H1 (cell line): ENCODE data around the gene KRTAP10-4. TPM values are rescaled to one million over a fixed set of nuclear protein-coding genes. Genes with fewer than 3 reads are reported as not detected.

ENCODE experiments used
- CTCF ChIA-PET: fragments of 300-600 bp; sonication (Branson Sonifier 250); formaldehyde crosslinking; loops from one replicate; lab custom pipeline; 2021; ENCODE audit not compliant: partially characterized antibody; lab: Charles Lee
- POLR2A ChIA-PET: fragments of 300-600 bp; sonication (Branson Sonifier 250); formaldehyde crosslinking; loops from one replicate; lab custom pipeline; 2021; ENCODE audit warnings: inconsistent platforms; ENCODE audit not compliant: partially characterized antibody; lab: Charles Lee
- DNase-seq, 2 experiments: peaks; one replicate each; pipeline versions ENCODE4 v3.0.0 to v3.0.0-alpha.2; 2010 to 2022; ENCODE audit warnings: low spot score in 2 of 2, low read depth in 1 of 2, mixed read lengths in 1 of 2
- FAIRE-seq: peaks from 2 replicates; lab custom pipeline; 2011; peaks lifted over from hg19 to GRCh38; lab: Jason Lieb, UNC
- H2AFZ ChIP-seq: 2 replicates; pipeline ENCODE4 v1.8.1; 2012; ENCODE audit warnings: low read length, inconsistent platforms
- H2AK5ac ChIP-seq: 2 replicates; pipeline ENCODE4 v1.6.1; 2013; ENCODE audit warnings: low read depth, low read length
- H2BK120ac ChIP-seq: replicated peaks from 2 replicates; pipeline ENCODE3; 2013; ENCODE audit warnings: low read depth, low read length, inconsistent platforms
- H2BK12ac ChIP-seq: 2 replicates; pipeline ENCODE4 v1.6.1; 2013; ENCODE audit warnings: low read depth, low read length
- H2BK15ac ChIP-seq: 2 replicates; pipeline ENCODE4 v1.6.1; 2013; ENCODE audit warnings: low read length
- H2BK20ac ChIP-seq: 2 replicates; pipeline ENCODE4 v1.6.1; 2013; ENCODE audit warnings: low read length
- H2BK5ac ChIP-seq: 2 replicates; pipeline ENCODE4 v1.6.1; 2013; ENCODE audit warnings: low read depth, low read length
- H3K14ac ChIP-seq: 2 replicates; pipeline ENCODE4 v1.6.1; 2013; ENCODE audit warnings: inconsistent platforms; ENCODE audit not compliant: insufficient read length
- H3K18ac ChIP-seq: 2 replicates; pipeline ENCODE4 v1.6.1; 2013; ENCODE audit warnings: low read length; ENCODE audit errors: extremely low read depth
- H3K23ac ChIP-seq: 2 replicates; pipeline ENCODE4 v1.6.1; 2013; ENCODE audit warnings: inconsistent platforms; ENCODE audit not compliant: insufficient read length
- H3K23me2 ChIP-seq: 2 replicates; pipeline ENCODE4 v1.6.1; 2013; ENCODE audit warnings: low read depth, low read length
- H3K27ac ChIP-seq: 2 replicates; pipeline ENCODE4 v1.6.1; 2011; ENCODE audit warnings: low read depth, low read length, inconsistent platforms
- H3K27me3 ChIP-seq, 4 experiments: replicated peaks in 1 of 4; 1 replicate in 1 of 4; 2 replicates in 3 of 4; pipeline versions ENCODE4 v1.6.1 to v1.8.1; 2011 to 2013; ENCODE audit warnings: low read length in 3 of 4, mild to moderate bottlenecking in 3 of 4, inconsistent platforms in 2 of 4, mixed read lengths in 2 of 4, moderate library complexity in 1 of 4; ENCODE audit not compliant: control insufficient read depth in 3 of 4, insufficient read depth in 3 of 4; ENCODE audit errors: extremely low read depth in 1 of 4
- H3K36me3 ChIP-seq, 4 experiments: 2 replicates each; pipeline versions ENCODE4 v1.6.1 to v1.8.1; 2011 to 2013; ENCODE audit warnings: mild to moderate bottlenecking in 4 of 4, low read length in 3 of 4, moderate library complexity in 2 of 4, control low read depth in 1 of 4, inconsistent platforms in 1 of 4; ENCODE audit not compliant: insufficient read depth in 4 of 4, control insufficient read depth in 2 of 4
- H3K4ac ChIP-seq: replicated peaks from 2 replicates; pipeline ENCODE3; 2013; ENCODE audit warnings: low read length, low read depth, mixed read lengths, inconsistent platforms; ENCODE audit not compliant: insufficient read length
- H3K4me1 ChIP-seq, 4 experiments: replicated peaks in 1 of 4; 1 replicate in 1 of 4; 2 replicates in 3 of 4; pipeline versions ENCODE4 v1.6.1 to v1.8.1; 2011 to 2013; ENCODE audit warnings: low read length in 3 of 4, inconsistent platforms in 2 of 4, mixed read lengths in 1 of 4; ENCODE audit not compliant: insufficient read depth in 4 of 4, control insufficient read depth in 3 of 4
- H3K4me2 ChIP-seq, 2 experiments: 2 replicates each; pipeline versions ENCODE4 v1.6.1 to v1.8.1; 2011 to 2013; ENCODE audit warnings: low read depth in 2 of 2, low read length in 2 of 2, control low read depth in 1 of 2, inconsistent platforms in 1 of 2, mild to moderate bottlenecking in 1 of 2; ENCODE audit not compliant: insufficient read depth in 1 of 2
- H3K4me3 ChIP-seq, 4 experiments: fragments of 200-600, 300-600 bp in 1 of 4; sonication (generic), shearing (Covaris generic), sonication (Bioruptor Twin) in 1 of 4; 2 replicates each; pipeline versions ENCODE4 v1.5.1 to v1.8.1; 2011 to 2016; ENCODE audit warnings: low read length in 4 of 4, low read depth in 3 of 4, control low read depth in 2 of 4, inconsistent platforms in 2 of 4, mild to moderate bottlenecking in 2 of 4, mixed read lengths in 1 of 4, moderate library complexity in 1 of 4; ENCODE audit not compliant: insufficient read depth in 2 of 4; ENCODE audit errors: extremely low read depth in 1 of 4
- H3K56ac ChIP-seq: replicated peaks from 2 replicates; pipeline ENCODE3; 2013; ENCODE audit warnings: low read depth, mild to moderate bottlenecking, mixed read lengths, low read length, inconsistent platforms; ENCODE audit not compliant: insufficient read length
- H3K79me1 ChIP-seq: 2 replicates; pipeline ENCODE4 v1.6.1; 2013; ENCODE audit warnings: low read depth, low read length, control low read depth
- H3K79me2 ChIP-seq, 2 experiments: 2 replicates each; pipeline versions ENCODE4 v1.6.1 to v1.8.1; 2012 to 2013; ENCODE audit warnings: low read length in 2 of 2, mild to moderate bottlenecking in 2 of 2, inconsistent platforms in 1 of 2; ENCODE audit not compliant: insufficient read depth in 2 of 2, control insufficient read depth in 1 of 2
- H3K9ac ChIP-seq, 4 experiments: replicated peaks in 1 of 4; 1 replicate in 1 of 4; 2 replicates in 3 of 4; pipeline versions ENCODE4 v1.6.1 to v1.8.1; 2011 to 2013; ENCODE audit warnings: low read depth in 3 of 4, low read length in 3 of 4, control low read depth in 2 of 4, mild to moderate bottlenecking in 2 of 4, moderate library complexity in 2 of 4, inconsistent platforms in 1 of 4; ENCODE audit errors: extremely low read depth in 1 of 4
- H3K9me3 ChIP-seq, 2 experiments: 2 replicates each; pipeline versions ENCODE4 v1.6.1 to v1.8.1; 2012 to 2013; ENCODE audit warnings: mild to moderate bottlenecking in 2 of 2, moderate library complexity in 2 of 2, control low read depth in 1 of 2, inconsistent platforms in 1 of 2, low read depth in 1 of 2, low read length in 1 of 2, mixed read lengths in 1 of 2; ENCODE audit not compliant: insufficient read depth in 2 of 2
- H4K20me1 ChIP-seq, 2 experiments: replicated peaks in 1 of 2; 2 replicates each; pipeline versions ENCODE3 to v1.8.1; 2011 to 2013; ENCODE audit warnings: inconsistent platforms in 2 of 2, low read length in 2 of 2, mild to moderate bottlenecking in 1 of 2; ENCODE audit not compliant: insufficient read depth in 2 of 2, control insufficient read depth in 1 of 2
- H4K5ac ChIP-seq: 2 replicates; pipeline ENCODE4 v1.6.1; 2013; ENCODE audit warnings: low read length, low read depth, mixed read lengths, inconsistent platforms; ENCODE audit not compliant: insufficient read length
- H4K8ac ChIP-seq: 2 replicates; pipeline ENCODE4 v1.8.0; 2013; ENCODE audit warnings: mild to moderate bottlenecking, moderate library complexity, low read length, inconsistent platforms; ENCODE audit not compliant: insufficient read depth; ENCODE audit errors: extremely low read depth
- H4K91ac ChIP-seq: replicated peaks from 2 replicates; pipeline ENCODE3; 2013; ENCODE audit warnings: low read length, mixed read lengths, inconsistent platforms; ENCODE audit not compliant: insufficient read length
- CBX5 ChIP-seq: fragments of 300-800, 300-1000 bp; sonication (generic); IDR thresholded peaks from 2 replicates; pipeline ENCODE4 v1.7.1; 2016; ENCODE audit warnings: antibody characterized with exemption, low read length, low read depth
- CTBP2 ChIP-seq: IDR thresholded peaks from 2 replicates; pipeline ENCODE4 v1.7.0; 2011; ENCODE audit warnings: borderline replicate concordance, mild to moderate bottlenecking, moderate library complexity, mixed read lengths, low read length; ENCODE audit not compliant: insufficient read depth, insufficient read length
- GABPA ChIP-seq: IDR thresholded peaks from 2 replicates; pipeline ENCODE4 v1.6.1; 2011; ENCODE audit warnings: mild to moderate bottlenecking, low read length, moderate library complexity, borderline replicate concordance; ENCODE audit not compliant: insufficient read depth
- MAFK ChIP-seq: IDR thresholded peaks from 2 replicates; pipeline ENCODE4 v1.6.1; 2012; ENCODE audit warnings: low read depth, mild to moderate bottlenecking, improper control_type of control experiment, low read length
- RNF2 ChIP-seq: fragments of 200-900, 300-1000 bp; sonication (generic); IDR thresholded peaks from 2 replicates; pipeline ENCODE4 v1.7.1; 2016; ENCODE audit warnings: borderline replicate concordance, low read depth, mild to moderate bottlenecking, antibody characterized with exemption, low read length; ENCODE audit not compliant: poor library complexity, severe bottlenecking; ENCODE audit errors: missing control alignments
- TBP ChIP-seq: IDR thresholded peaks from 2 replicates; pipeline ENCODE4 v1.6.1; 2011; ENCODE audit warnings: low read depth, low read length, improper control_type of control experiment
- WGBS, 2 experiments: shearing (Covaris generic) in 1 of 2; methylation state at CpG; one replicate each; pipeline versions ENCODE4 v1.1.6 to v1.1.7; 2013 to 2015; ENCODE audit warnings: low lambda C conversion rate in 2 of 2, mixed read lengths in 2 of 2, inconsistent platforms in 1 of 2, low coverage in 1 of 2, missing lambda C conversion rate in 1 of 2; ENCODE audit not compliant: insufficient replicate concordance in 2 of 2, insufficient coverage in 1 of 2, insufficient read length in 1 of 2; ENCODE audit errors: extremely low coverage in 1 of 2, missing lambda C conversion rate in 1 of 2; 5-methylcytosine and 5-hydroxymethylcytosine counted together
- polyA plus RNA-seq, 7 experiments: library from polyadenylated mRNA; depleted of rRNA in 3 of 7; stranded (reverse) in 5 of 7; unstranded in 2 of 7; fragments of >200 nt in 5 of 7; fragments of 200-250 nt in 2 of 7; gene quantifications; 1 replicate in 5 of 7; 2 replicates in 1 of 7; 4 replicates in 1 of 7; pipeline versions ENCODE4 v1.2.1 to v1.2.3, GENCODE V29; 2011 to 2013; ENCODE audit warnings: missing spikeins in 2 of 7, mixed read lengths in 2 of 7
- total RNA-seq: library from RNA; stranded (reverse); fragmentation: NEBNext Ultra II Directional; extraction: Animal tissue kit (Norgen Biotek cat#: 25700); gene quantifications from 2 replicates; pipeline ENCODE4 v1.2.1, GENCODE V29; 2021

Gene KRTAP10-4
- total and polyA plus RNA-seq, 2 of the 8 experiments (the other 6 are each of a cell fraction or from before 2014, with no cell fraction given), result not detected

DNA sequence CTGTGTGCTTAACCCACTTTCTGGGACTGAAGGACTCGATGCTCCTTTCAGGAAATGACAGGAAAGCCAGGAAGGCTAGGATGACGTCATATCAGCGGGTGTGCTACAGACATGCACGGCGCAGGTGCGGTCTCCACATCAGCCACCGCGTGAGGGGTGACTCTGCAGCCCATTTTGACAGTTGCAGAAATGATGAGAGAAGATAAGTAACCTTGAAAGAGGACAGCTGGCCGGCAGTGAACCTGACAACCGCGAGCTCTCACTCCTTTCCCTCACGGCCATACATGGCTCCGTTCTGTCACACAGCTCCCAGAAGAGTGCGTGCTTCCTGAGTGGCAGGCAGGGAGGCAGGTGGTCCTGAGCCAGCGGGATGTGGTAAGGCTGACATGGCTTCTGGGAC is 8.5 kb downstream of the KRTAP10-4 start:
- Histone ChIP-seq H4K91ac (no peak overlapping the region), H4K20me1 (no peaks in the 10 kb centered on the region), H4K5ac (no peak overlapping the region), H4K8ac (no peak overlapping the region), H2BK15ac (no peak overlapping the region), H3K27ac (no peak overlapping the region), H3K27me3 (no peaks in the 10 kb centered on the region), H3K14ac (no peak overlapping the region), H2AK5ac (no peak overlapping the region), H2BK20ac (no peak overlapping the region), H2AFZ (no peak overlapping the region), H2BK120ac (no peak overlapping the region), H3K79me2 (no peaks in the 10 kb centered on the region), H3K79me1 (no peaks in the 10 kb centered on the region), H2BK5ac (no peak overlapping the region), H3K56ac (no peak overlapping the region), H3K23me2 (no peaks in the 10 kb centered on the region), H3K4me2 (no peak overlapping the region), H2BK12ac (no peak overlapping the region; the same call in 1 of the 2 replicates), H3K4me1 (no peaks in the 10 kb centered on the region; a peak in 1 of 7 replicates), H3K36me3 (no peaks in the 10 kb centered on the region), H3K18ac (no peak overlapping the region), H3K9me3 (peaks cover 0 to 9% of the 10 kb centered on the region in 2 experiments; a peak in 2 of 4 replicates), H3K4ac (no peak overlapping the region), H3K23ac (no peak overlapping the region), H3K9ac (no peak overlapping the region), H3K4me3 (no peak overlapping the region)
- DNase-seq, result no peak
- 80% methylated on average over 14 of the region's 15 CpGs; no CpG with 5 or more reads in 1 of the 2 experiments for WGBS, 2 experiments
- TF ChIP-seq CBX5 (no peak), MAFK (no peak), TBP (no peak), CTBP2 (no peak), RNF2 (no peak), GABPA (no peak)
- ChIA-PET CTCF (interaction anchor here (0.7 kb wide), 1 partner anchor 56 kb away, joined by 3 read pairs; no protein-coding TSS in a partner anchor), POLR2A (interaction anchor here (1.2 to 1.3 kb wide), 2 partner anchors 33 to 171 kb away, joined by 3 to 4 read pairs; no protein-coding TSS in a partner anchor)
- FAIRE-seq, result no peak
